Parathyroid adenoma (tissue), 2 donors: ENCODE results near the gene POLDIP2.

ENCODE experiments used
- H2AFZ ChIP-seq: fragments of 300-600 bp; sonication (generic); one replicate; pipeline ENCODE4 v1.7.0; 2017; ENCODE audit warnings: antibody characterized with exemption, mild to moderate bottlenecking
- H3K27ac ChIP-seq: fragments of 300-600 bp; sonication (generic); one replicate; pipeline ENCODE4 v1.7.0; 2017
- H3K27me3 ChIP-seq: fragments of 300-600 bp; sonication (generic); one replicate; pipeline ENCODE4 v1.7.0; 2017; ENCODE audit warnings: low read length; ENCODE audit not compliant: control insufficient read depth, insufficient read depth
- H3K36me3 ChIP-seq: fragments of 300-600 bp; sonication (generic); one replicate; pipeline ENCODE4 v1.7.0; 2017; ENCODE audit warnings: low read length; ENCODE audit not compliant: control insufficient read depth, insufficient read depth
- H3K4me1 ChIP-seq: fragments of 300-600 bp; sonication (generic); one replicate; pipeline ENCODE4 v1.7.0; 2017; ENCODE audit warnings: control low read depth
- H3K4me2 ChIP-seq: fragments of 300-600 bp; sonication (generic); one replicate; pipeline ENCODE4 v1.7.0; 2017; ENCODE audit warnings: low read length
- H3K4me3 ChIP-seq: fragments of 300-600 bp; sonication (generic); one replicate; pipeline ENCODE4 v1.7.0; 2017; ENCODE audit warnings: low read depth, low read length
- H3K79me2 ChIP-seq: fragments of 300-600 bp; sonication (generic); one replicate; pipeline ENCODE4 v1.7.0; 2017; ENCODE audit warnings: control low read depth
- H3K9ac ChIP-seq: fragments of 300-600 bp; sonication (generic); one replicate; pipeline ENCODE4 v1.7.0; 2017; ENCODE audit warnings: mild to moderate bottlenecking
- H3K9me3 ChIP-seq: fragments of 300-600 bp; sonication (generic); one replicate; pipeline ENCODE4 v1.7.0; 2017; ENCODE audit warnings: low read length; ENCODE audit not compliant: control insufficient read depth
- CTCF ChIP-seq: fragments of 300-600 bp; sonication (generic); IDR thresholded peaks from one replicate; pipeline ENCODE4 v1.7.0; 2017; ENCODE audit warnings: antibody characterized with exemption, mild to moderate bottlenecking
- donor health status: primary hyperparathyroidism.

The POLDIP2 gene

GRCh38 chr17:28364665-28365363, 7.5 kb upstream of the POLDIP2 start, which contains the start of gene SEBOX:
TSS of gene SEBOX (minus strand) at chr17:28365199. CDS start at chr17:28365151, 48 bp downstream.
- no peak within 1 kb of the TSS for H3K4me2 ChIP-seq
- no peak within 1 kb of the TSS for H3K4me3 ChIP-seq
- no peaks in the 10 kb centered on the region for H3K9me3 ChIP-seq
- H3K36me3 ChIP-seq: no peaks in the 10 kb centered on the region
- no peak within 1 kb of the TSS for H3K27ac ChIP-seq
- no peaks in the 10 kb centered on the region for H3K79me2 ChIP-seq
- no peak within 1 kb of the TSS for H2AFZ ChIP-seq
- TF ChIP-seq CTCF: no peak
- H3K9ac ChIP-seq: no peak within 1 kb of the TSS
- no peaks in the 10 kb centered on the region for H3K27me3 ChIP-seq
- H3K4me1 ChIP-seq: no peaks in the 10 kb centered on the region

- H2AFZ ChIP-seq: no peak overlapping the region
- H3K79me2 ChIP-seq: no peaks in the 10 kb centered on the region
- H3K4me3 ChIP-seq: no peak overlapping the region
- no peaks in the 10 kb centered on the region for H3K9me3 ChIP-seq
- H3K4me1 ChIP-seq: no peaks in the 10 kb centered on the region
- no peaks in the 10 kb centered on the region for H3K36me3 ChIP-seq
- no peak overlapping the region for H3K4me2 ChIP-seq
- no peaks in the 10 kb centered on the region for H3K27me3 ChIP-seq
- no peak for TF ChIP-seq CTCF
- H3K27ac ChIP-seq: no peak overlapping the region
- H3K9ac ChIP-seq: no peak overlapping the region
These were observed 6.7 kb upstream of the POLDIP2 start for GRCh38 chr17:28363776-28364650.

GRCh38 chr17:28363186-28363585, 5.9 kb upstream of the POLDIP2 start:
- H3K9me3 ChIP-seq: no peaks in the 10 kb centered on the region
- peaks cover 6% of the 10 kb centered on the region for H3K4me1 ChIP-seq
- TF ChIP-seq CTCF: no peak
- H3K4me2 ChIP-seq: no peak overlapping the region
- no peak overlapping the region for H2AFZ ChIP-seq
- H3K27me3 ChIP-seq: no peaks in the 10 kb centered on the region
- H3K79me2 ChIP-seq: peaks cover 3% of the 10 kb centered on the region
- H3K9ac ChIP-seq: no peak overlapping the region
- no peak overlapping the region for H3K4me3 ChIP-seq
- H3K36me3 ChIP-seq: no peaks in the 10 kb centered on the region
- H3K27ac ChIP-seq: no peak overlapping the region

GRCh38 chr17:28357901-28358197, 522 bp upstream of the POLDIP2 start:
- H3K36me3 ChIP-seq: no peaks in the 10 kb centered on the region
- no peak for TF ChIP-seq CTCF

More at GRCh38 chr17:28357901-28358197, 522 bp upstream of the POLDIP2 start:
- peaks cover 15% of the 10 kb centered on the region for H3K79me2 ChIP-seq
- peak overlapping the region; percentile 87 for H2AFZ ChIP-seq
- H3K4me1 ChIP-seq: peaks cover 15% of the 10 kb centered on the region
- peak overlapping the region; percentile 90 for H3K4me3 ChIP-seq
- no peaks in the 10 kb centered on the region for H3K9me3 ChIP-seq
- H3K27me3 ChIP-seq: no peaks in the 10 kb centered on the region
- H3K4me2 ChIP-seq: peak overlapping the region; percentile 96
- peak overlapping the region; percentile 21 for H3K9ac ChIP-seq
- peak overlapping the region; percentile 66 for H3K27ac ChIP-seq
